Type B pancreatic cell (in vitro differentiated cells): ENCODE results near the gene CCDC117. TPM values are rescaled to one million over a fixed set of nuclear protein-coding genes. Genes with fewer than 3 reads are reported as not detected.

Experiments used
- DNase-seq: peaks from one replicate; pipeline ENCODE4 v3.0.0; 2021; ENCODE audit warnings: mixed read lengths; ENCODE audit not compliant: unreplicated experiment; ENCODE audit errors: extremely low spot score
- H3K27ac Mint-ChIP-seq: 2 replicates; pipeline ENCODE4 v1.8.0; 2021; ENCODE audit warnings: mild to moderate bottlenecking, mixed read lengths
- H3K27me3 Mint-ChIP-seq: 2 replicates; pipeline ENCODE4 v1.8.0; 2021; ENCODE audit warnings: mixed read lengths
- H3K36me3 Mint-ChIP-seq: 2 replicates; pipeline ENCODE4 v1.8.0; 2021; ENCODE audit warnings: mixed read lengths
- H3K4me1 Mint-ChIP-seq: one replicate; pipeline ENCODE4 v1.8.0; 2021; ENCODE audit warnings: mixed read lengths; ENCODE audit not compliant: unreplicated experiment
- H3K4me3 Mint-ChIP-seq: 2 replicates; pipeline ENCODE4 v1.8.0; 2021; ENCODE audit warnings: mild to moderate bottlenecking, mixed read lengths
- H3K9me3 Mint-ChIP-seq: 2 replicates; pipeline ENCODE4 v1.8.0; 2021; ENCODE audit warnings: mixed read lengths
- CTCF ChIP-seq: fragments of 200-600 bp; sonication (generic); conservative IDR thresholded peaks from 2 replicates; pipeline ENCODE4 v1.5.0; 2021; ENCODE audit warnings: antibody characterized with exemption, mild to moderate bottlenecking
- total RNA-seq: library from RNA; stranded (reverse); gene quantifications from 2 replicates; pipeline ENCODE4 v1.2.1, GENCODE V29; 2021; ENCODE audit warnings: low replicate concordance

Gene CCDC117
- total RNA-seq, 1 donor from 2014 or later, result 40.8 TPM

- peaks cover 20% of the 10 kb centered on the region for H3K4me1 Mint-ChIP-seq
- H3K36me3 Mint-ChIP-seq, result peaks cover 5% of the 10 kb centered on the region
- no peak for DNase-seq
- H3K4me3 Mint-ChIP-seq, result no peak overlapping the region
- H3K27ac Mint-ChIP-seq, result no peak overlapping the region
- H3K9me3 Mint-ChIP-seq, result no peaks in the 10 kb centered on the region
- no peaks in the 10 kb centered on the region for H3K27me3 Mint-ChIP-seq
- no peak for TF ChIP-seq CTCF
Observed at GRCh38 chr22:28826921-28827320, 54.4 kb downstream of the CCDC117 start.

GRCh38 chr22:28829358-28830181 lies 57.1 kb downstream of the CCDC117 start:
- Mint-ChIP-seq H3K9me3 (no peaks in the 10 kb centered on the region), H3K27ac (peak overlapping the region; percentile 63), H3K36me3 (peaks cover 8% of the 10 kb centered on the region), H3K4me3 (no peak overlapping the region), H3K27me3 (no peaks in the 10 kb centered on the region), H3K4me1 (peaks cover 11% of the 10 kb centered on the region)
- TF ChIP-seq CTCF, result peak; percentile 99
- peak; percentile 74 for DNase-seq

GRCh38 chr22:28830441-28830840 lies 57.9 kb downstream of the CCDC117 start:
- H3K4me3 Mint-ChIP-seq, result no peak overlapping the region
- no peaks in the 10 kb centered on the region for H3K27me3 Mint-ChIP-seq
- peaks cover 11% of the 10 kb centered on the region for H3K4me1 Mint-ChIP-seq
- H3K36me3 Mint-ChIP-seq, result peaks cover 12% of the 10 kb centered on the region
- no peak for DNase-seq
- no peaks in the 10 kb centered on the region for H3K9me3 Mint-ChIP-seq
- H3K27ac Mint-ChIP-seq, result no peak overlapping the region
- TF ChIP-seq CTCF, result no peak

- Mint-ChIP-seq H3K27me3 (no peaks in the 10 kb centered on the region), H3K4me1 (peaks cover 11% of the 10 kb centered on the region), H3K9me3 (no peaks in the 10 kb centered on the region), H3K27ac (no peak overlapping the region), H3K4me3 (no peak overlapping the region), H3K36me3 (peaks cover 12% of the 10 kb centered on the region)
- no peak for TF ChIP-seq CTCF
- no peak for DNase-seq
Observed at GRCh38 chr22:28831140-28832072, 58.9 kb downstream of the CCDC117 start.

GRCh38 chr22:28832731-28833130 lies 60.2 kb downstream of the CCDC117 start:
- H3K4me1 Mint-ChIP-seq, result peaks cover 11% of the 10 kb centered on the region
- H3K9me3 Mint-ChIP-seq, result no peaks in the 10 kb centered on the region
- no peaks in the 10 kb centered on the region for H3K27me3 Mint-ChIP-seq
- H3K27ac Mint-ChIP-seq, result no peak overlapping the region
- no peak for DNase-seq
- no peak for TF ChIP-seq CTCF
- no peak overlapping the region for H3K4me3 Mint-ChIP-seq
- H3K36me3 Mint-ChIP-seq, result peaks cover 11% of the 10 kb centered on the region
